Neuronal stem cell (in vitro differentiated cells): ENCODE data around the gene XPOT. TPM values are rescaled to one million over a fixed set of nuclear protein-coding genes. Genes with fewer than 3 reads are reported as not detected.
"Not testable (repeated sequence)": the region's sequence is repeated elsewhere in the genome, so short reads cannot be mapped to it uniquely, and the experiment has no call there.

Source experiments
- DNase-seq: peaks from one replicate; pipeline ENCODE4 v3.0.0-alpha.2; 2013; ENCODE audit warnings: low spot score
- H2AFZ ChIP-seq: one replicate; pipeline ENCODE4 v1.6.1; 2013; ENCODE audit warnings: mild to moderate bottlenecking, low read length, inconsistent platforms
- H2AK5ac ChIP-seq: 2 replicates; pipeline ENCODE4 v1.6.1; 2013; ENCODE audit warnings: low read depth, mild to moderate bottlenecking, inconsistent platforms, low read length, moderate library complexity, mixed read lengths
- H2BK120ac ChIP-seq: 2 replicates; pipeline ENCODE4 v1.6.1; 2013; ENCODE audit warnings: low read depth, mild to moderate bottlenecking, inconsistent platforms, low read length, moderate library complexity, mixed read lengths
- H2BK12ac ChIP-seq: one replicate; pipeline ENCODE4 v1.6.1; 2013; ENCODE audit warnings: low read length, inconsistent platforms
- H2BK15ac ChIP-seq: 2 replicates; pipeline ENCODE4 v1.6.1; 2013; ENCODE audit warnings: mild to moderate bottlenecking, low read length, inconsistent platforms, mixed read lengths
- H2BK5ac ChIP-seq: one replicate; pipeline ENCODE4 v1.6.1; 2013; ENCODE audit warnings: inconsistent platforms, mild to moderate bottlenecking, low read length, moderate library complexity
- H3K14ac ChIP-seq: one replicate; pipeline ENCODE4 v1.6.1; 2013; ENCODE audit warnings: low read length, inconsistent platforms
- H3K18ac ChIP-seq: 2 replicates; pipeline ENCODE4 v1.6.1; 2013; ENCODE audit warnings: low read length, inconsistent platforms
- H3K23ac ChIP-seq: 2 replicates; pipeline ENCODE4 v1.6.1; 2013; ENCODE audit warnings: low read depth, mild to moderate bottlenecking, mixed read lengths, low read length, inconsistent platforms; ENCODE audit not compliant: poor library complexity
- H3K27ac ChIP-seq: replicated peaks from 3 replicates; pipeline ENCODE4 v1.5.1; 2013; ENCODE audit warnings: low read length, inconsistent platforms
- H3K27me3 ChIP-seq, 3 experiments: 2 replicates each; pipeline ENCODE4 v1.6.1; 2013; ENCODE audit warnings: low read length in 3 of 3, mild to moderate bottlenecking in 2 of 3, inconsistent platforms in 1 of 3, low read depth in 1 of 3, mixed read lengths in 1 of 3, moderate library complexity in 1 of 3; ENCODE audit not compliant: control insufficient read depth in 3 of 3, insufficient read depth in 3 of 3
- H3K36me3 ChIP-seq, 2 donors: replicated peaks in 1 of 2; 2 replicates each; pipeline ENCODE4 v1.6.1; 2013; ENCODE audit warnings: low read length in 2 of 2; ENCODE audit not compliant: control insufficient read depth in 2 of 2, insufficient read depth in 2 of 2
- H3K4ac ChIP-seq: 2 replicates; pipeline ENCODE4 v1.6.1; 2013; ENCODE audit warnings: inconsistent platforms, mild to moderate bottlenecking, low read length, moderate library complexity
- H3K4me1 ChIP-seq, 2 donors: 1 replicate in 1 of 2; 2 replicates in 1 of 2; pipeline ENCODE4 v1.6.1; 2013; ENCODE audit warnings: low read length in 2 of 2, low read depth in 1 of 2; ENCODE audit not compliant: control insufficient read depth in 2 of 2, insufficient read depth in 1 of 2
- H3K4me2 ChIP-seq: one replicate; pipeline ENCODE4 v1.6.1; 2013; ENCODE audit warnings: mild to moderate bottlenecking, low read length, inconsistent platforms; ENCODE audit not compliant: insufficient read depth, poor library complexity, severe bottlenecking
- H3K4me3 ChIP-seq, 2 donors: 2 replicates each; pipeline ENCODE4 v1.5.1; 2013; ENCODE audit warnings: low read length in 2 of 2, mild to moderate bottlenecking in 2 of 2, inconsistent platforms in 1 of 2, moderate library complexity in 1 of 2
- H3K79me1 ChIP-seq: one replicate; pipeline ENCODE4 v1.6.1; 2013; ENCODE audit warnings: low read depth, mild to moderate bottlenecking, inconsistent platforms, low read length, moderate library complexity
- H3K9ac ChIP-seq: one replicate; pipeline ENCODE4 v1.6.1; 2013; ENCODE audit warnings: mild to moderate bottlenecking, low read depth, low read length, inconsistent platforms; ENCODE audit not compliant: poor library complexity
- H3K9me3 ChIP-seq, 2 donors: replicated peaks in 1 of 2; 2 replicates each; pipeline versions ENCODE3 to v1.6.1; 2013; ENCODE audit warnings: low read length in 2 of 2, mild to moderate bottlenecking in 2 of 2, inconsistent platforms in 1 of 2, low read depth in 1 of 2, mixed read lengths in 1 of 2, moderate library complexity in 1 of 2; ENCODE audit not compliant: control insufficient read depth in 2 of 2, insufficient read depth in 1 of 2
- H4K8ac ChIP-seq: one replicate; pipeline ENCODE4 v1.6.1; 2013; ENCODE audit warnings: low read depth, mild to moderate bottlenecking, inconsistent platforms, low read length, moderate library complexity
- H4K91ac ChIP-seq: one replicate; pipeline ENCODE4 v1.6.1; 2013; ENCODE audit warnings: low read length, low read depth, mild to moderate bottlenecking, inconsistent platforms; ENCODE audit not compliant: poor library complexity
- WGBS, 2 donors: extraction: QIAGEN DNeasy Blood & Tissue Kit; methylation state at CpG; one replicate each; pipeline ENCODE4 v1.1.7; 2013; ENCODE audit warnings: missing lambda C conversion rate in 2 of 2, mixed read lengths in 1 of 2; ENCODE audit not compliant: insufficient read length in 2 of 2, insufficient replicate concordance in 1 of 2; ENCODE audit errors: extremely low coverage in 2 of 2; 5-methylcytosine and 5-hydroxymethylcytosine counted together
- polyA plus RNA-seq, 2 experiments: library from polyadenylated mRNA; stranded (reverse); fragments of 200-250 nt; gene quantifications; one replicate each; pipeline ENCODE4 v1.2.3, GENCODE V29; 2013

The XPOT gene, protein sequence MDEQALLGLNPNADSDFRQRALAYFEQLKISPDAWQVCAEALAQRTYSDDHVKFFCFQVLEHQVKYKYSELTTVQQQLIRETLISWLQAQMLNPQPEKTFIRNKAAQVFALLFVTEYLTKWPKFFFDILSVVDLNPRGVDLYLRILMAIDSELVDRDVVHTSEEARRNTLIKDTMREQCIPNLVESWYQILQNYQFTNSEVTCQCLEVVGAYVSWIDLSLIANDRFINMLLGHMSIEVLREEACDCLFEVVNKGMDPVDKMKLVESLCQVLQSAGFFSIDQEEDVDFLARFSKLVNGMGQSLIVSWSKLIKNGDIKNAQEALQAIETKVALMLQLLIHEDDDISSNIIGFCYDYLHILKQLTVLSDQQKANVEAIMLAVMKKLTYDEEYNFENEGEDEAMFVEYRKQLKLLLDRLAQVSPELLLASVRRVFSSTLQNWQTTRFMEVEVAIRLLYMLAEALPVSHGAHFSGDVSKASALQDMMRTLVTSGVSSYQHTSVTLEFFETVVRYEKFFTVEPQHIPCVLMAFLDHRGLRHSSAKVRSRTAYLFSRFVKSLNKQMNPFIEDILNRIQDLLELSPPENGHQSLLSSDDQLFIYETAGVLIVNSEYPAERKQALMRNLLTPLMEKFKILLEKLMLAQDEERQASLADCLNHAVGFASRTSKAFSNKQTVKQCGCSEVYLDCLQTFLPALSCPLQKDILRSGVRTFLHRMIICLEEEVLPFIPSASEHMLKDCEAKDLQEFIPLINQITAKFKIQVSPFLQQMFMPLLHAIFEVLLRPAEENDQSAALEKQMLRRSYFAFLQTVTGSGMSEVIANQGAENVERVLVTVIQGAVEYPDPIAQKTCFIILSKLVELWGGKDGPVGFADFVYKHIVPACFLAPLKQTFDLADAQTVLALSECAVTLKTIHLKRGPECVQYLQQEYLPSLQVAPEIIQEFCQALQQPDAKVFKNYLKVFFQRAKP
- polyA plus RNA-seq (2013, experiment 1 of 2), result 53.2 TPM
- 54.6 TPM for polyA plus RNA-seq (2013, experiment 2 of 2)

DNA sequence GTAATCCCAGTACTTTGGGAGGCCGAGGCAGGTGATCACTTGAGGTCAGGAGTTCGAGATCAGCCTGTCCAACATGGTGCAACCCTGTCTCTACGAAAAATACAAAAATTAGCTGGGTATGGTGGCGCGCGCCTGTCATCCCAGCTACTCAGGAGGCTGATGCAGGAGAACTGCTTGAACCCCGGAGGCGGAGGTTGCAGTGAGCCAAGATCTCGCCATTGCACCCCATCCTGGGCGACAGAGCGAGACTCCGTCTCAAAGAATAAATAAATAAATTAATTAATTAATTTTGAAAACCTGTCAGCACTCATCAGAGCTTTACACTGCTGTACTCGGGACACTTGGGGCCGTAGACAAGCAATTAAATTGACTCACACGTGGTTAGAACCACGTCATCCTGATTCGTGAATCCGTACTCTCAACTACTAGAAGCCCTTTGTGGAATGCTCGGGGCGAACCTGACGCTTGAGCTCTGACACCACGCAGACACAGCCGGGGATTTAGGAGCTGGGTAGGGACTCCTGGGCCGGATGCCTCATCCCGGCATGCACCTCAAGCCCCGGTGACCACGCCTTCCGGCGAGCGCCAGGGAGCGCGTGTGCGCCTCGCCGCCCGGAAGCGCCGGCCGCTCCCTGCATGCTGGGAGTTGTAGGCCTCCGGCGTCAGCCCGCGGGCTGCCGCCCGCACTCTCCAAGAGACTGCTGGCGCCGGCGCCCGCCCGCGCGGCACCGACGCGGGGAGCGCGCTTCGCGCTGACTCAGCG lies at the start of gene XPOT:
Gene XPOT, plus strand, starts transcription at position 686 of the 763 bp plus-strand sequence. CDS start 5,644 bp downstream, outside the sequence.
- H2BK120ac ChIP-seq, result peak within 1 kb of the TSS; percentile 84

DNA sequence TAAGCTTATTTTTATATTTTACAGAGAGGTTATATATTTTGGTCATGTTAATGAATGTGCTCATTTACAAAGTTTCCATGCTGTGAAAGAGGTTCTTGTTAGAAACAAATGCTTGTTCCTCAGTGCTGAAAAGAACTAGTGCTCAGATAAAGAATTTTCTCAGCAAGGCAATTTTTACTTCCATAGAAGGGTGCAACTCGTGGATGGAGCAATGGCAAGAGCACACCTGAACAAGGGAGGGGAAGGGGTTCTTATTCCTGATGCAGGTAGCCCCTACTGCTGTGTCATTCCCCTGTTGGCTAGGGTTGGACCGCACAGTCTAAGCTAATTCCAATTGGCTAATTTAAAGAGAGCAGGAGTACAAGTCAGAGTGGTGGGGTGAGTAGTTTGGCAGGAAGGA lies 48.0 kb upstream of the XPOT start:
- not testable (repeated sequence) for H4K91ac ChIP-seq, H3K79me1 ChIP-seq, H3K14ac ChIP-seq, H3K27ac ChIP-seq, H2BK120ac ChIP-seq, H3K4me3 ChIP-seq, H3K4me1 ChIP-seq, H3K36me3 ChIP-seq, H2BK15ac ChIP-seq, H3K4ac ChIP-seq, H2BK12ac ChIP-seq, H3K23ac ChIP-seq, H3K18ac ChIP-seq, H2AK5ac ChIP-seq, H2BK5ac ChIP-seq, H4K8ac ChIP-seq, H3K9ac ChIP-seq, H3K4me2 ChIP-seq, H2AFZ ChIP-seq, H3K9me3 ChIP-seq, H3K27me3 ChIP-seq, DNase-seq
- WGBS, 2 donors, result no CpG with 5 or more reads among the region's 2 CpGs

More for the DNA sequence above, at the start of gene XPOT:
- Histone ChIP-seq H3K14ac (peak within 1 kb of the TSS; percentile 100), H3K18ac (peak within 1 kb of the TSS; percentile 99), H3K27me3 (no peaks in the 10 kb centered on the region), H4K8ac (peak within 1 kb of the TSS; percentile 23), H3K23ac (peak within 1 kb of the TSS; percentile 99), H3K9me3 (no peaks in the 10 kb centered on the region), H2BK15ac (peak within 1 kb of the TSS; percentile 31), H2AK5ac (peak within 1 kb of the TSS; percentile 89), H3K9ac (peak within 1 kb of the TSS; percentile 100), H3K36me3 (peaks cover 0 to 11% of the 10 kb centered on the region in 2 donors), H2BK12ac (no peak within 1 kb of the TSS), H4K91ac (no peak within 1 kb of the TSS), H3K4me2 (peak within 1 kb of the TSS; percentile 67), H3K79me1 (peaks cover 15% of the 10 kb centered on the region), H3K27ac (peak within 1 kb of the TSS; percentile 99), H3K4ac (peak within 1 kb of the TSS; percentile 90), H2BK5ac (peak within 1 kb of the TSS; percentile 97), H3K4me3 (peak within 1 kb of the TSS; percentile 72 to 90), H3K4me1 (peaks cover 4 to 5% of the 10 kb centered on the region in 2 donors), H2AFZ (peak within 1 kb of the TSS; percentile 97)
- no CpG with 5 or more reads among the region's 60 CpGs for WGBS, 2 donors
- peak; percentile 94 for DNase-seq

DNA sequence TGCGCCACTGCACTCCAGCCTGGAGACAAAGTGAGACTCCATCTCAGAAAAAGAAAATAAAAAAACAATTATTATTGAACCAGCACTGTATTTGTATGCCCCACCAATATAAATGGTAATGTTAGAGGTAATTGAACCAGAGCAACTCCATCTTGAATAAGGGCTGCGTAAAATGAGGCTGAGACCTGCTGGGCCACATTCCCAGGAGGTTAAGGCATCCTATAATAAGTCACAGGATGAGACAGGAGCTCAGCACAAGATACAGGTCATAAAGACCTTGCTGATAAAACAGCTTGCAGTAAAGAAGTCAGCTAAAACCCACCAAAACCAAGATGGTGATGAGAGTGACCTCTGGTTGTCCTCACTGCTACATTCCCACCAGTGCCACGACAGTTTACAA lies 43.0 kb upstream of the XPOT start:
- not testable (repeated sequence) for H3K79me1 ChIP-seq, H3K18ac ChIP-seq, H3K4ac ChIP-seq, H2AK5ac ChIP-seq, H2BK12ac ChIP-seq, H2AFZ ChIP-seq, H3K4me3 ChIP-seq, H3K14ac ChIP-seq, H3K27ac ChIP-seq, H2BK5ac ChIP-seq, H3K36me3 ChIP-seq, H3K4me1 ChIP-seq, H3K4me2 ChIP-seq, H2BK15ac ChIP-seq, H3K9me3 ChIP-seq, DNase-seq, H4K91ac ChIP-seq, H3K23ac ChIP-seq, H3K9ac ChIP-seq, H3K27me3 ChIP-seq, H4K8ac ChIP-seq, H2BK120ac ChIP-seq
- no CpG with 5 or more reads among the region's 3 CpGs for WGBS, 2 donors
